HepG2 (cell line): ENCODE results near the gene PDPR. TPM values are rescaled to one million over a fixed set of nuclear protein-coding genes. Genes with fewer than 3 reads are reported as not detected.
A peak's percentile ranks its signal among the peaks of the same experiment; 100 is the strongest.

Experiments
- ATAC-seq: fragments of 200-7000 bp; cut with Tn5 transposase; 3 replicates; pipeline ENCODE4 v1.9.1; 2020; ENCODE audit warnings: mild to moderate bottlenecking, moderate library complexity
- BruUV-seq: library from RNA; stranded (reverse); fragments of 400-500 nt; replicated peaks from 2 replicates; lab custom pipeline; 2021; lab: Mats Ljungman, UMichigan
- CTCF ChIA-PET: fragments of 300-600 bp; formaldehyde crosslinking; extraction: SDS; loops from one replicate; lab custom pipeline; 2021; ENCODE audit warnings: low total read pairs, inconsistent platforms, low intra/inter-chr PET ratio; lab: Yijun Ruan, JAX
- POLR2A ChIA-PET: fragments of 350-600 bp; sonication (Branson Sonifier 250); formaldehyde crosslinking; loops from one replicate; lab custom pipeline; 2020; ENCODE audit warnings: antibody characterized with exemption, inconsistent platforms; lab: Yijun Ruan, JAX
- DNase-seq: peaks from one replicate; pipeline ENCODE4 v3.0.0-alpha.2; 2015; ENCODE audit warnings: low spot score
- FAIRE-seq: peaks from 3 replicates; lab custom pipeline; 2011; peaks lifted over from hg19 to GRCh38; lab: Jason Lieb, UNC
- H2AFZ ChIP-seq: one replicate; pipeline ENCODE4 v1.6.1; 2011; ENCODE audit warnings: low read length, inconsistent platforms
- H3K27ac ChIP-seq: fragments of 300-600 bp; 3 replicates; pipeline ENCODE4 v1.8.0; 2011; ENCODE audit warnings: mixed run types, mild to moderate bottlenecking, mixed read lengths, low read length, inconsistent platforms; ENCODE audit not compliant: insufficient read depth; ENCODE audit errors: extremely low read length
- H3K27me3 ChIP-seq, 2 experiments: fragments of 200-600 bp in 1 of 2; 2 replicates in 1 of 2; 3 replicates in 1 of 2; pipeline versions ENCODE4 v1.6.0 to v1.8.0; 2011; ENCODE audit warnings: low read length in 2 of 2, mild to moderate bottlenecking in 2 of 2, moderate library complexity in 2 of 2, inconsistent platforms in 1 of 2; ENCODE audit not compliant: insufficient read depth in 2 of 2, control insufficient read depth in 1 of 2
- H3K36me3 ChIP-seq, 2 experiments: fragments of 200-600 bp in 1 of 2; replicated peaks in 1 of 2; 2 replicates in 1 of 2; 3 replicates in 1 of 2; pipeline versions ENCODE4 v1.5.1 to v1.8.0; 2011; ENCODE audit warnings: low read length in 2 of 2, inconsistent platforms in 1 of 2; ENCODE audit not compliant: insufficient read depth in 2 of 2, control insufficient read depth in 1 of 2
- H3K4me1 ChIP-seq: 2 replicates; pipeline ENCODE4 v1.5.1; 2012; ENCODE audit warnings: low read length, inconsistent platforms; ENCODE audit not compliant: insufficient read depth
- H3K4me2 ChIP-seq: 2 replicates; pipeline ENCODE4 v1.6.0; 2011; ENCODE audit warnings: low read depth, low read length, inconsistent platforms
- H3K4me3 ChIP-seq, 3 experiments: fragments of 200-600 bp in 1 of 3; sonication (generic), shearing (Covaris generic) in 1 of 3; replicated peaks in 1 of 3; 2 replicates each; pipeline ENCODE4 v1.5.1; 2011 to 2016; ENCODE audit warnings: low read length in 3 of 3, inconsistent platforms in 2 of 3, low read depth in 2 of 3, mild to moderate bottlenecking in 2 of 3, control low read depth in 1 of 3, mixed read lengths in 1 of 3; ENCODE audit not compliant: insufficient read depth in 1 of 3
- H3K79me2 ChIP-seq: one replicate; pipeline ENCODE4 v1.6.1; 2011; ENCODE audit warnings: low read length, inconsistent platforms; ENCODE audit not compliant: insufficient read depth
- H3K9ac ChIP-seq: 2 replicates; pipeline ENCODE4 v1.6.0; 2011; ENCODE audit warnings: mild to moderate bottlenecking, low read depth, low read length, inconsistent platforms; ENCODE audit not compliant: insufficient read depth
- H3K9me3 ChIP-seq: 2 replicates; pipeline ENCODE4 v1.5.1; 2012; ENCODE audit warnings: mild to moderate bottlenecking, low read length
- H4K20me1 ChIP-seq: 2 replicates; pipeline ENCODE4 v1.6.0; 2011; ENCODE audit warnings: inconsistent platforms, mild to moderate bottlenecking, low read length, moderate library complexity; ENCODE audit not compliant: insufficient read depth
- EHMT2 ChIP-seq: fragments of 200-600 bp; sonication (generic); IDR thresholded peaks from 2 replicates; pipeline ENCODE4 v1.7.0; 2017; ENCODE audit warnings: antibody characterized with exemption, low read depth, low read length, borderline replicate concordance
- TP53 ChIP-seq: sonication (generic); formaldehyde crosslinking; conservative IDR thresholded peaks from 2 replicates; pipeline ENCODE4 v1.4.0; 2020; ENCODE audit warnings: missing genetic modification reagents
- ZNF274 ChIP-seq: sonication (generic); formaldehyde crosslinking; IDR thresholded peaks from 2 replicates; pipeline ENCODE4 v1.5.1; 2020; ENCODE audit warnings: mild to moderate bottlenecking, missing genetic modification reagents
- ZNF496 ChIP-seq: sonication (generic); formaldehyde crosslinking; IDR thresholded peaks from 2 replicates; pipeline ENCODE4 v1.8.1; 2023; ENCODE audit warnings: mild to moderate bottlenecking, moderate library complexity, missing genetic modification reagents; ENCODE audit not compliant: insufficient replicate concordance
- WGBS: methylation state at CpG from one replicate; pipeline ENCODE4 v1.1.6; 2017; ENCODE audit warnings: low lambda C conversion rate; 5-methylcytosine and 5-hydroxymethylcytosine counted together
- in situ Hi-C: cut with HindIII; loops from 2 replicates; pipeline ENCODE4 v1.10.0; 2017; ENCODE audit warnings: low pct_unique_long_range_greater_than_20kb; ENCODE audit not compliant: extremely low pct_ligation_motif_present
- intact Hi-C: fragments of 100-400 bp; cut with micrococcal nuclease; formaldehyde crosslinking; loops from one replicate; pipeline ENCODE4 v1.10.0; 2022; ENCODE audit not compliant: unreplicated experiment
- polyA plus RNA-seq, 8 experiments: library from polyadenylated mRNA; depleted of rRNA in 3 of 8; stranded (reverse) in 7 of 8; unstranded in 1 of 8; fragments of >200 nt; fragmentation: Illumina TruSeq in 4 of 8; extraction: Trizol in 4 of 8; gene quantifications; 2 replicates each; pipeline versions ENCODE4 v1.2.1 to v1.2.3, GENCODE V29; 2011 to 2016; ENCODE audit warnings: low read depth in 4 of 8, missing spikeins in 1 of 8, mixed read lengths in 1 of 8; ENCODE audit not compliant: insufficient read depth in 1 of 8
- total RNA-seq, 5 experiments: library from RNA; depleted of rRNA; stranded (reverse); fragments of >200 nt; fragmentation: Illumina TruSeq; extraction: Trizol; gene quantifications; 2 replicates each; pipeline ENCODE4 v1.2.3, GENCODE V29; 2016; ENCODE audit warnings: low read depth in 1 of 5
- TF ChIP-seq, protein P1 (sequence below): sonication (generic); formaldehyde crosslinking; IDR thresholded peaks from 2 replicates; pipeline ENCODE4 v1.8.1; 2022; ENCODE audit warnings: low read depth, mild to moderate bottlenecking, missing genetic modification reagents
- TF ChIP-seq, protein P2 (sequence below): sonication (generic); formaldehyde crosslinking; conservative IDR thresholded peaks from 2 replicates; pipeline ENCODE4 v1.5.0; 2020; ENCODE audit warnings: missing genetic modification reagents
- TF ChIP-seq, protein P3 (sequence below), 2 experiments: fragments of 450-650 bp in 1 of 2; sonication (generic) in 1 of 2; formaldehyde crosslinking in 1 of 2; IDR thresholded peaks; 2 replicates each; pipeline versions ENCODE4 v1.6.1 to v1.8.0; 2016 to 2022; ENCODE audit warnings: antibody characterized with exemption in 1 of 2, mild to moderate bottlenecking in 1 of 2, missing genetic modification reagents in 1 of 2
- TF ChIP-seq, protein P4 (sequence below): sonication (generic); formaldehyde crosslinking; IDR thresholded peaks from 2 replicates; pipeline ENCODE4 v1.4.0; 2020; ENCODE audit warnings: low read depth, mild to moderate bottlenecking, missing genetic modification reagents

PDPR gene
- total and polyA plus RNA-seq, 2 of the 13 experiments (the other 11 are each of a cell fraction or from before 2014, with no cell fraction given) = 19.5 to 29.9 TPM

DNA sequence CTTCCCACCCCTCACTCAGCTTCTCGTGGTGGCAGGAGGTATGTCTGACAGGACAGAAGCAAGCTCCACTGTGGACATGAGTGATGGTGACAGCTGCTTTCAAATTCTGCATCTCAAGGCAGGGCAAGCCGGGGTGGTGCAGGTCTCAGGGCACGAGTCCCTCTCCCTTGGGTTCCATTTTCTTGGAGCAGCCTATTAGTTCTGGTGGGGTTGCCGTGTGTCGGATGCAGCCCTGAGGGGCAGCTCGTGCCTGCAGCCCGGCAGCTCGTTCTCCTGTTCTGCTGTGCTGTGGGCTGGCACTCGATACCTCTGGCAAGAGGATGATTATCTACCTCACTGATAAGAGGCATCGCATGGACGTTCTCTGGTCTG lies 43.0 kb downstream of the PDPR start:
- Histone ChIP-seq H4K20me1 (no peaks in the 10 kb centered on the region), H3K27me3 (no peaks in the 10 kb centered on the region), H3K4me3 (peak overlapping the region in 1 of 3 experiments; percentile 44; a peak in 2 of 6 replicates), H3K4me2 (peak overlapping the region; percentile 75), H3K27ac (peak overlapping the region; percentile 91), H2AFZ (no peak overlapping the region), H3K36me3 (peaks cover 15 to 57% of the 10 kb centered on the region in 2 experiments), H3K9me3 (no peaks in the 10 kb centered on the region), H3K9ac (peak overlapping the region; percentile 70), H3K79me2 (no peaks in the 10 kb centered on the region), H3K4me1 (peaks cover 70% of the 10 kb centered on the region)
- no peak for ATAC-seq
- in situ Hi-C loops (no loop called here), intact Hi-C loops (loop anchor here (10.0 kb wide), 1 partner anchor 92 kb away; no protein-coding TSS in a partner anchor)
- FAIRE-seq = no peak
- DNase-seq = no peak
- ChIA-PET POLR2A (interaction anchor here (1.2 to 1.9 kb wide), 6 partner anchors 43 to 224 kb away, joined by 3 to 11 read pairs (median 4); partner anchors contain the start of genes AARS1, DDX19A, EXOSC6 and PDPR), CTCF (no interaction called here)
- WGBS = 63% methylated on average over 11 of the region's 11 CpGs
- BruUV-seq = no TSS peak
- TF ChIP-seq TP53 (CRISPR knock-in tag) (no peak), ZNF496 (CRISPR knock-in tag) (no peak), EHMT2 (0 out of 2 replicates have a peak, but pooled peaks have one; percentile 15), ZNF274 (CRISPR knock-in tag) (0 out of 2 replicates have a peak, but pooled peaks have one; percentile 27)
- TF ChIP-seq, protein P1, sequence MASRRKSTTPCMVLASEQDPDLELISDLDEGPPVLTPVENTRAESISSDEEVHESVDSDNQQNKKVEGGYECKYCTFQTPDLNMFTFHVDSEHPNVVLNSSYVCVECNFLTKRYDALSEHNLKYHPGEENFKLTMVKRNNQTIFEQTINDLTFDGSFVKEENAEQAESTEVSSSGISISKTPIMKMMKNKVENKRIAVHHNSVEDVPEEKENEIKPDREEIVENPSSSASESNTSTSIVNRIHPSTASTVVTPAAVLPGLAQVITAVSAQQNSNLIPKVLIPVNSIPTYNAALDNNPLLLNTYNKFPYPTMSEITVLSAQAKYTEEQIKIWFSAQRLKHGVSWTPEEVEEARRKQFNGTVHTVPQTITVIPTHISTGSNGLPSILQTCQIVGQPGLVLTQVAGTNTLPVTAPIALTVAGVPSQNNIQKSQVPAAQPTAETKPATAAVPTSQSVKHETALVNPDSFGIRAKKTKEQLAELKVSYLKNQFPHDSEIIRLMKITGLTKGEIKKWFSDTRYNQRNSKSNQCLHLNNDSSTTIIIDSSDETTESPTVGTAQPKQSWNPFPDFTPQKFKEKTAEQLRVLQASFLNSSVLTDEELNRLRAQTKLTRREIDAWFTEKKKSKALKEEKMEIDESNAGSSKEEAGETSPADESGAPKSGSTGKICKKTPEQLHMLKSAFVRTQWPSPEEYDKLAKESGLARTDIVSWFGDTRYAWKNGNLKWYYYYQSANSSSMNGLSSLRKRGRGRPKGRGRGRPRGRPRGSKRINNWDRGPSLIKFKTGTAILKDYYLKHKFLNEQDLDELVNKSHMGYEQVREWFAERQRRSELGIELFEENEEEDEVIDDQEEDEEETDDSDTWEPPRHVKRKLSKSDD (CRISPR knock-in tag) = 0 out of 2 replicates have a peak, but pooled peaks have one; percentile 48
- TF ChIP-seq, protein P2, sequence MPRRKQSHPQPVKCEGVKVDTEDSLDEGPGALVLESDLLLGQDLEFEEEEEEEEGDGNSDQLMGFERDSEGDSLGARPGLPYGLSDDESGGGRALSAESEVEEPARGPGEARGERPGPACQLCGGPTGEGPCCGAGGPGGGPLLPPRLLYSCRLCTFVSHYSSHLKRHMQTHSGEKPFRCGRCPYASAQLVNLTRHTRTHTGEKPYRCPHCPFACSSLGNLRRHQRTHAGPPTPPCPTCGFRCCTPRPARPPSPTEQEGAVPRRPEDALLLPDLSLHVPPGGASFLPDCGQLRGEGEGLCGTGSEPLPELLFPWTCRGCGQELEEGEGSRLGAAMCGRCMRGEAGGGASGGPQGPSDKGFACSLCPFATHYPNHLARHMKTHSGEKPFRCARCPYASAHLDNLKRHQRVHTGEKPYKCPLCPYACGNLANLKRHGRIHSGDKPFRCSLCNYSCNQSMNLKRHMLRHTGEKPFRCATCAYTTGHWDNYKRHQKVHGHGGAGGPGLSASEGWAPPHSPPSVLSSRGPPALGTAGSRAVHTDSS = no peak
- TF ChIP-seq, protein P3, sequence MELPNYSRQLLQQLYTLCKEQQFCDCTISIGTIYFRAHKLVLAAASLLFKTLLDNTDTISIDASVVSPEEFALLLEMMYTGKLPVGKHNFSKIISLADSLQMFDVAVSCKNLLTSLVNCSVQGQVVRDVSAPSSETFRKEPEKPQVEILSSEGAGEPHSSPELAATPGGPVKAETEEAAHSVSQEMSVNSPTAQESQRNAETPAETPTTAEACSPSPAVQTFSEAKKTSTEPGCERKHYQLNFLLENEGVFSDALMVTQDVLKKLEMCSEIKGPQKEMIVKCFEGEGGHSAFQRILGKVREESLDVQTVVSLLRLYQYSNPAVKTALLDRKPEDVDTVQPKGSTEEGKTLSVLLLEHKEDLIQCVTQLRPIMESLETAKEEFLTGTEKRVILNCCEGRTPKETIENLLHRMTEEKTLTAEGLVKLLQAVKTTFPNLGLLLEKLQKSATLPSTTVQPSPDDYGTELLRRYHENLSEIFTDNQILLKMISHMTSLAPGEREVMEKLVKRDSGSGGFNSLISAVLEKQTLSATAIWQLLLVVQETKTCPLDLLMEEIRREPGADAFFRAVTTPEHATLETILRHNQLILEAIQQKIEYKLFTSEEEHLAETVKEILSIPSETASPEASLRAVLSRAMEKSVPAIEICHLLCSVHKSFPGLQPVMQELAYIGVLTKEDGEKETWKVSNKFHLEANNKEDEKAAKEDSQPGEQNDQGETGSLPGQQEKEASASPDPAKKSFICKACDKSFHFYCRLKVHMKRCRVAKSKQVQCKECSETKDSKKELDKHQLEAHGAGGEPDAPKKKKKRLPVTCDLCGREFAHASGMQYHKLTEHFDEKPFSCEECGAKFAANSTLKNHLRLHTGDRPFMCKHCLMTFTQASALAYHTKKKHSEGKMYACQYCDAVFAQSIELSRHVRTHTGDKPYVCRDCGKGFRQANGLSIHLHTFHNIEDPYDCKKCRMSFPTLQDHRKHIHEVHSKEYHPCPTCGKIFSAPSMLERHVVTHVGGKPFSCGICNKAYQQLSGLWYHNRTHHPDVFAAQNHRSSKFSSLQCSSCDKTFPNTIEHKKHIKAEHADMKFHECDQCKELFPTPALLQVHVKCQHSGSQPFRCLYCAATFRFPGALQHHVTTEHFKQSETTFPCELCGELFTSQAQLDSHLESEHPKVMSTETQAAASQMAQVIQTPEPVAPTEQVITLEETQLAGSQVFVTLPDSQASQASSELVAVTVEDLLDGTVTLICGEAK (IDR thresholded peaks at IDR 0.05) = no peak
- TF ChIP-seq, protein P3 (CRISPR knock-in tag; IDR thresholded peaks at IDR 0.05) = no peak
- TF ChIP-seq, protein P4, sequence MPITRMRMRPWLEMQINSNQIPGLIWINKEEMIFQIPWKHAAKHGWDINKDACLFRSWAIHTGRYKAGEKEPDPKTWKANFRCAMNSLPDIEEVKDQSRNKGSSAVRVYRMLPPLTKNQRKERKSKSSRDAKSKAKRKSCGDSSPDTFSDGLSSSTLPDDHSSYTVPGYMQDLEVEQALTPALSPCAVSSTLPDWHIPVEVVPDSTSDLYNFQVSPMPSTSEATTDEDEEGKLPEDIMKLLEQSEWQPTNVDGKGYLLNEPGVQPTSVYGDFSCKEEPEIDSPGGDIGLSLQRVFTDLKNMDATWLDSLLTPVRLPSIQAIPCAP (CRISPR knock-in tag) = 0 out of 2 replicates have a peak, but pooled peaks have one; percentile 28
